Activated naive CD8-positive, alpha-beta T cell treated with anti-CD3 and anti-CD28 coated beads for 36 hours (primary cell): ENCODE data around the gene TRIM25. TPM values are rescaled to one million over a fixed set of nuclear protein-coding genes. Genes with fewer than 3 reads are reported as not detected.

Source experiments
- total RNA-seq, 2 experiments: library from RNA; stranded (reverse); gene quantifications; one replicate each; pipeline ENCODE4 v1.2.3, GENCODE V29; 2021

TRIM25 gene
- total RNA-seq, 2 experiments from 2014 or later = 109 to 115 TPM

Other genes starting within 250 kb of the TRIM25 start
- 1 to 10 TPM; 1.5 TPM for gene C17orf67, start 80.1 kb downstream of the TRIM25 start, total RNA-seq
- 10 to 100 TPM; 25.8 to 27.1 TPM for gene DGKE, start 79.9 kb downstream of the TRIM25 start, total RNA-seq
- 10 to 100 TPM; 21.6 to 22.4 TPM for gene COIL, start 47.0 kb upstream of the TRIM25 start, total RNA-seq
- gene SCPEP1, start 64.1 kb upstream of the TRIM25 start, total RNA-seq = 10 to 100 TPM; 16.0 to 16.2 TPM
- 10 to 100 TPM; 39.5 to 43.2 TPM for gene AKAP1, start 171.2 kb upstream of the TRIM25 start, total RNA-seq